NCI-H774 (cell line): ENCODE measurements around the gene CCDC57.
A peak's percentile ranks its signal among the peaks of the same experiment; 100 is the strongest.

Experiments used
- DNase-seq: peaks from one replicate; lab custom pipeline; 2025; lab: John Stamatoyannopoulos, UW

The CCDC57 gene

GRCh38 chr17:82121660-82122629 lies 90.7 kb downstream of the CCDC57 start:
- DNase-seq = peak; percentile 30

DNA sequence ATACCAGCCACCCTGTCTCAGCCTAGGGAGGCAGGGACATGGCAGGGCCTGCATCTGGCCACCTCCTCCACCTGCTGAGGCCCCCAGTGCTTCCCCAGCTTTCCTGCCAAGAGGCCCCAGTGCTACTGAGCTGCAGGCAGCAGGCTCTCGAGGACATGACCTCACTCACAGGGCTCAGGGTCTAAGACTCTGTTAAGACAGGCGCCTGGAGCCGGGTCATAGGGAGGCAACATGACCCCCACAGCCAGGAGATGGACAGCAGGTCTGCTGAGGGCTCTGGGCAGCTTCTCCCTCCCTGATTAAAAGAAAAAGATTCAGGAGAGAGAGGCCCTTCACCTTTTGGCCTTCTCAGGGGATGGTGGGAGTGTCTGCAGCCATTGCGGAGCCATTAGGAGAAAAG lies 91.4 kb downstream of the CCDC57 start:
- no peak for DNase-seq

DNA sequence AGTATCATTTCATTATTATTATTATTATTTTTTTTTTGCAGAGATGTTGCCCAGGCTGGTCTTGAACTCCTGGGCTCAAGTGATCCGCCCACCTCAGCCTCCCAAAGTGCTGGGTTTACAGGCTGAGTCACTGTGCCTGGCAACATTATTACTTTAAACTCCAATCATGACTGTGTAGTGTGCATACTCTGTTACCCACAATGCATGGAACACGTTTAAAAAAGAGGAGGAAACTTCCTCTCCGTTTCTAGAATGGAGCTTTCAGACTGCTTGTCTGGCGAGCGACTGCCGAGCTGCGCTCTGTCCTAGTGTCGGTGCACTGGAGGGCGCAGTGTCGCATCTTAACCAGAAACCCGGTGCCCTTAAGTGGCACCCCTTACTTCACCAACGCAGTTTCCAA lies 92.5 kb downstream of the CCDC57 start:
- no peak for DNase-seq

DNA sequence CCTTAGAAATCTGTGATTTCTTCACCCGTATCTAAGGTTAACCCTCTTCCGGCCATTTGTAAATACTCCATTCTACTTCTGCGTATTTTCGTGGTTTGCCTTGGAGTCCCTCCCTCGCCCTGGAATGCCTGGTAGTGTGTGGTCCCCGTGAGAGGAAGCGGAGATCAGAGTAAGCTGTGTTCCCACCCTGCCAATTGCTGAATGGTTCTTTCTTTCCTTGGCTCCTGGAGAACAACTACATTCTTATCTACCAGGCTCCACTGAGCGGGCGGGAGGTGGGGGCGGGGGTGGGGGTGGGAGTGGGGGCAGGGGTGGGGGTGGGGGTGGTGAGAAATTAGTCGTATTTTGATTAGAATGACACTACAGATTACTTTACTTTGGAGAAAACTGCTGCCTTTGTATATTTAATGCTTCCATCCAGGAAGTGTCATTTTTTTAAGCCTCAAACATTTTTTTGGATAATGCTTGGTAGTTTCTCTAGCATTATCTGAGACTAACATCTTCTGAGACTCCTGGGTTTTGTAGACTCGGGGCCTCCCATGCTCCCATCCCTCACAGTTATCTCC lies 93.7 kb downstream of the CCDC57 start:
- DNase-seq = no peak

DNA sequence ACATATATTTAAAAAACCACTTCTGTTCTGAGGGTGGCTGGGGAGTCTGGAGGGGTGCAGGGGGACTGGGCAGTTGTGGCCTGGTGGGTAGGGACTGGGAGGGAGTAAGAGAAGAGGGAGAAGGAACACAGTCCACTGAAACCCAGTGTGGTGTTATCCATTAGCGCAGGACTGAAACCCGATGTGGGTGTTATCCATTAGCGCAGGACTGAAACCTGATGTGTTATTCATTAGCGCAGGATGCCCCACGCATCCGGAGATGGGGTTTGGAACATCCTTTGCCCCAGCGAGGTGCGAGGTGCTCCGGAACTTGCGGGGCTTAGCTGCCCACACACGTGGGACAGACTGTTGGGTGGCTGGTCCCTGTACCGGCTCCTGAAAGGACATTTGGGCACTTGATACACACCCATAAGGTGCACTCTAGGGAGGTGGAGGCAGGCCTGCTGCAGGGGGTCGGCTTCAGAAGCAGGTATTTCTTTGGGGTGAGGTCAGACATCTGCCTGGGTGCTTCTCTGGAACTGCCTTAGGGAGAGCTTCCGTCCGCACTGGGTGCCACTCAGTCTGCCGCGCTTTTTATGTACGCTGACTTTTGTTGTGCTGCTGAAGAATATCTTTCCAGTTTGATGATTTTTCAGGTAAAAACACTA lies 94.4 kb downstream of the CCDC57 start:
- no peak for DNase-seq

- DNase-seq = no peak
These were observed 95.2 kb downstream of the CCDC57 start for GRCh38 chr17:82117139-82118090.

DNA sequence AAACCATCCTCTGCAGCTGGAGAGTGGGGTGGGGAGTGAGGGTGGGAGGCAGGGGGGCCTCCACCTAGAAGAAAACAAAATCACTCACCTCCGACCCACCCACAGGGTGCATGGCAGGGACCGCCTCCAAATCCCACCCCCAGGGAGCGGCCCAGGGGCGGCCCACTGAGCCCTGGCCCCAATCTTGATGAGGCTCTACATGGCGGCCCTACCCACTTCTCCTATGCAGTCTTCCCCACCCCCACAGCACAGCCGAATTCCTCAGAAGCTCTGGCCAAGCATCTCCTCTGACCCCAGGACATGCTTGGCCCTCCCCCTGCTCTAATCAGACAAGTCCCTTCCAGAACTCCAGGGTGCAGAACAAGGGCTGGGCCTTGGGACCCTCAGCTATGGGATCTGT lies 96.4 kb downstream of the CCDC57 start:
- DNase-seq = no peak

- DNase-seq = no peak
These were observed 97.8 kb downstream of the CCDC57 start for GRCh38 chr17:82114872-82115271.

GRCh38 chr17:82114447-82114846 lies 98.2 kb downstream of the CCDC57 start:
- no peak for DNase-seq

DNA sequence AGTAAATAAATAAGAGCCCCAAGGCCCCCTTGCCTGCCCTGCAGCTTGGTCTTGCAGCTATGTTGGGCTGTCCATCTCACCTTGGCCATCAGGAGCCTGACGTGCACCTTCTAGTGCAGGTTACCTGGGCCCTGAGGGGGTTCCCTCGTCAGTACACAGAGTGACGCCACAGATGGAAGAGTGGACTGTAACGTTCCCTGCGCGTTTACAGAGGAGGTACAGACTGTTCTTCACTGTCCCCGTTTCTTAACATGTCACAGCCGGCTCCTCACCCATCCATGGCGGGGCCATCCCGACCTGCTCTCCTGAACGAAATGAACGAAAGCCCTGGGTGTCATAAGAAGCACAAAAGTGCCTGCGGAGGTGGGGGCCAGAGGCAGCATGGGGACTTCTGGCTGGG lies 98.7 kb downstream of the CCDC57 start:
- no peak for DNase-seq

DNA sequence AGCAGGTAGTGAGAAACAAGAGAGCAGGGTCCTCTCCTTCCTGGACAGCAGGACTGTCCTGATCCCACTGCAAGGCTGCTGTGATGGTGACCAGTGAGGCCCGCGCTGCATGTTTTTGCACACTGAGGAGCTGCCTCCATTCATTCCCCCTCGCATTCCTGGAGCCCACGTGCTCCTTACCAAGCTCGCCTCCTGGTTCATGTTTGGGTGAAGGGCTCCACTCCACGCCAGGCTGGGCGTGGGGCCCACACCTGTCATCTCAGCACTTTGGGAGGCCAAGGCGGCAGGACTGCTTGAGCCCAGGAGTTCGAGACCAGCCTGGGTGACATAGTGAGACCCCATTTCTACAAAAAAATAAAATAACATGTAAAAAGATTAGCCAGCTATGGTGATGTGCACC lies 99.2 kb downstream of the CCDC57 start:
- no peak for DNase-seq

DNA sequence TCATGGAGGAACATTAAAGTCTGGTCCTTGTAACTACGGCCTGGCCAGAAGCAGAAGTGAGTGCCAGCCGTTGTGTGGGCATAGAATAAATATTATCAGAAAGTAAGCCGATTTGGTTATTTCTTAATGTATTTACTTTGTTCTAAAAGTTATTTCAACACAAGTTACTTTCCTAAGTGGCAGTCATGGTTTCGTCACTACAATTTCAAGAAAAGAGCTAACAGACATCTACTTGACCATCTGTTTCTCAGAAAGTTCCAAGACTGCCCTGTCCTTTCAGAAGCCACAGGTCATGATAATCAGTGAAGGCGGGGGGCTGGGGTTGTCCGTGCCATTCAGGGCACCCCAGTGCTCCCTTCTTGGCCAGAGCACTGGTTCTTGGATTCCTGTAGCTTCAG lies 99.7 kb downstream of the CCDC57 start:
- DNase-seq = no peak

DNA sequence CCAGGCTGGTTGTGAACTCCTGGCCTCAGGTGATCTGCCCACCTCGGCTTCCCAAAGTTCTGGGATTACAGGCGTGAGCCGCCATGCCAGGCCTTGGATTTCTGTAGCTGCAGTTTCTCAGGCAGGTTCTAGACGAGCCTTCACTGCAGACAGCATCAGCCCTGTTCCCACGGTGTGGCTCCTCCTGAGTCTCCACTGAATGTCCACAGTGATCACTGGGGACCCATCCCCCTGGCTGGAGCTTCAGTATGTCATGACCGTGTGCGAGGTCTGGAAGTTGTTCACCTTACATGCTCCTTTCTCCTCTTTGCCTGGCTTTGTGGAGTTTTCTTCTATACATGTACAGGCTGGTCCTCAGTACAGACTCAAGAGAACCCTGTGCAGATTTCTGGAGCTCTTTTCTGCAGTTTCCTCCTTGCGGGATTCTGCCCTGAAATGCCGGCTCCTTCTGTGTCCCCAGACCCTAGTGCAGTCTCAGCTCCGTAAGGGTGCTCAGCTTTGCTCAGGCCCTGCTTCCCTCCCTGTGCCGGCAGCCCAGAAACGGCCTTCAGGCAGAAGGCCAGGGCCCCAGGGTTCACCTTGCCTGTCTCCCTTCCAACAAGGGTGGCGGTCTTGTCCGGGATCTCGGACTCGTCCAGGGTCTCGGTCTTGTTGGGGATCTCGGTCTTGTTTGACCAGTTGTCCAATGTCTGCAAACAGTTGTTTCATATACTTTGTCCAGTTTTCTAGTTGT lies 100.3 kb downstream of the CCDC57 start:
- no peak for DNase-seq

GRCh38 chr17:82110298-82110697 lies 102.3 kb downstream of the CCDC57 start:
- DNase-seq = peak; percentile 18

GRCh38 chr17:82108961-82109475 lies 103.6 kb downstream of the CCDC57 start:
- no peak for DNase-seq

GRCh38 chr17:82108496-82108945 lies 104.1 kb downstream of the CCDC57 start:
- DNase-seq = no peak

- DNase-seq = no peak
These were observed 104.6 kb downstream of the CCDC57 start for GRCh38 chr17:82108038-82108437.

GRCh38 chr17:82107341-82107860 lies 105.2 kb downstream of the CCDC57 start:
- no peak for DNase-seq

DNA sequence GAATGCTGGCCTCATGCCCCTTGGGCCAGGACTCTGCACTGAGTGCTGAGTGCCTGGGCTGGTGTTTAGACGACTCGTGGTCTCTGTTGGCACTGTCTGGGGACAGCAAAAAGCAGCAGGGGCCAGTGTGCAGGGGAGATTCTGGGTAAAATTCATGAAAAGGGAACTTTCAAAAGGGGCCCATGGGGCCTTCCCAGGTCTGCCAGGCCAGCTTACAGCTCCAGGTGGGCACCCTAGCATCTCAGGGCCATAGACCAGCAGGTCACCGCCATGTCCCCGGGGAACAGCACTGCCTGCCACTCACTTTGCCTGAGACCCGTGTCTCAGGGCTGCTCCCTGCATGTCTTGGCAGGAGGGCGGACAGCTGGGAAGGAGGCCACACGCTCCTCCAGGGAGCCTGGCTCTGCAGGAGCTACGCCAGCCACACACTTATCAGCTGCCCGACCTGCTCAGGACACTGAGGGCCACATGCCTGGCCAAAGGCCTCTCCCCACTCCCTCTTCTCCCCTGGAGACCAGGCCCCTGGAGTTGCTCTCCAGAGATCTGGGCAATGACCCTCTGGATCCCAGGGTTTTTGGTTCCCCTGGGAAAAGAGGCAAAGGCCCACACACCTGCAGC lies 105.8 kb downstream of the CCDC57 start:
- DNase-seq = no peak
